ENCODE results near the gene SLX4IP. TPM values are rescaled to one million over a fixed set of nuclear protein-coding genes. Genes with fewer than 3 reads are reported as not detected.
"Not testable (repeated sequence)": the region's sequence is repeated elsewhere in the genome, so short reads cannot be mapped to it uniquely, and the experiment has no call there.

SLX4IP gene
- total RNA-seq, 4 donors from 2014 or later = 3.4 to 6.3 (median 3.9) TPM

DNA sequence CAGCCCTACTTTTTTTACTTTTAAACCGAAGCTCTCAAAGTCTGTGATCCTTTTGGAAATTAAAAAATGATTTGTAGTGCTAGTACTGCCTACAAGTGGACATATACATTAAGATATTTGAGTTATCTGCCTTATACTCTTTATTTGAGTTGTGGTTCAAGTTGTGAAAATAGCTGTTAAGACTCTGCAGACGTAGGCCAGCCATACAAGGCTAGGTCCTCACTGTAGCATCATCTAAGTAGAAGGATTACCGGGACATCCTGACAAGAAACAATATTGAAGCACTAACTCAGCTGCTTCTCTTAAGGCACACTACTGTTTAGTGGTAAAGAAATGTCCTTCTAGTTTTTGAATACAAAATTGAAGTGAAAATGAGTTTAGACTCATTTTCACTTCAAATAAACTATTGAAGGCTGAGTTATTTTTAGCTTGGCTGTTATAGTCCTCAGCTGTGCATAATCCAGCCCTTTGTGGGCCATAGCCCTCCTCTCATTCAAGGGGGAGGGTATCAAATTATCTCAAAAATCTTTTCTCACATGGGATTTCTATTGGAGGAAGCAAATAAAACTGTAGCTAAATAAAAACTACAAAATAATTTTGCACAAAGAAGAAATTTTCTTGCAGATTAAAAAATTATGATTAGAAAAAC, 170.6 kb downstream of the SLX4IP start:
- H3K36me3 ChIP-seq = no peaks in the 10 kb centered on the region
- no peak for TF ChIP-seq POLR2A (IDR thresholded peaks at IDR 0.05)
- TF ChIP-seq, protein P1, sequence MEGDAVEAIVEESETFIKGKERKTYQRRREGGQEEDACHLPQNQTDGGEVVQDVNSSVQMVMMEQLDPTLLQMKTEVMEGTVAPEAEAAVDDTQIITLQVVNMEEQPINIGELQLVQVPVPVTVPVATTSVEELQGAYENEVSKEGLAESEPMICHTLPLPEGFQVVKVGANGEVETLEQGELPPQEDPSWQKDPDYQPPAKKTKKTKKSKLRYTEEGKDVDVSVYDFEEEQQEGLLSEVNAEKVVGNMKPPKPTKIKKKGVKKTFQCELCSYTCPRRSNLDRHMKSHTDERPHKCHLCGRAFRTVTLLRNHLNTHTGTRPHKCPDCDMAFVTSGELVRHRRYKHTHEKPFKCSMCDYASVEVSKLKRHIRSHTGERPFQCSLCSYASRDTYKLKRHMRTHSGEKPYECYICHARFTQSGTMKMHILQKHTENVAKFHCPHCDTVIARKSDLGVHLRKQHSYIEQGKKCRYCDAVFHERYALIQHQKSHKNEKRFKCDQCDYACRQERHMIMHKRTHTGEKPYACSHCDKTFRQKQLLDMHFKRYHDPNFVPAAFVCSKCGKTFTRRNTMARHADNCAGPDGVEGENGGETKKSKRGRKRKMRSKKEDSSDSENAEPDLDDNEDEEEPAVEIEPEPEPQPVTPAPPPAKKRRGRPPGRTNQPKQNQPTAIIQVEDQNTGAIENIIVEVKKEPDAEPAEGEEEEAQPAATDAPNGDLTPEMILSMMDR (IDR thresholded peaks at IDR 0.05) = no peak
- H3K9me3 ChIP-seq = no peaks in the 10 kb centered on the region
- H3K4me3 ChIP-seq = no peak overlapping the region
- no peaks in the 10 kb centered on the region for H3K27me3 ChIP-seq
- peaks cover 4 to 41% (median 25%) of the 10 kb centered on the region in 3 donors for H3K4me1 ChIP-seq
- intact Hi-C loops (cut with DNase I) = no loop called here
- WGBS, 2 donors = 79 to 89% methylated on average over 3 of the region's 3 CpGs
- peak overlapping the region in 3 of 4 donors; percentile 56 to 74 (median 59) for H3K27ac ChIP-seq
- no peak for DNase-seq

DNA sequence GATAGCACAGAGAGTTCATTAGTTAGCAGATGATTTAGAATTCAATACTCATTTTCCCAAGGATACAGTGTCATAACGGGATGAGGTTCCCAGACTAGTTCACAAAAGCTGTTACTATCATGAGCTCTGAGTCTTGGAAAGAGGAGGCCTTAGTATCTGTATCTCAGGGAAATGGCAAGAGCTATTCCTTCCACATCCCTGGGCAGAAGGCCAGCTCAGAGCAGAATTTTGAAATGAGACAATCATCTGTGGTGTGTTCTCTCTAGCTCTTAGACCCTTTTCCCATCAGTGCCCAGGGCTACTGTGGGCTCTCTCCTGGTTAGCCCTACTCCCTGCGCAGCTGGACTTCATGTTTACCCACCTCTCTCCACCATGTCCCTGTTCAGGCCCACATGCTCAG, 174.2 kb downstream of the SLX4IP start:
- H3K4me1 ChIP-seq = peaks cover 3 to 49% (median 17%) of the 10 kb centered on the region in 3 donors
- 74 to 93% methylated on average over 2 of the region's 2 CpGs for WGBS, 2 donors
- no peak for DNase-seq
- no peaks in the 10 kb centered on the region for H3K9me3 ChIP-seq
- H3K27me3 ChIP-seq = no peaks in the 10 kb centered on the region
- TF ChIP-seq, protein P1 (IDR thresholded peaks at IDR 0.05) = no peak
- TF ChIP-seq POLR2A (IDR thresholded peaks at IDR 0.05) = no peak
- H3K36me3 ChIP-seq = no peaks in the 10 kb centered on the region
- intact Hi-C loops (cut with DNase I) = no loop called here
- no peak overlapping the region for H3K4me3 ChIP-seq
- peak overlapping the region; percentile 46 to 90 (median 66) for H3K27ac ChIP-seq

DNA sequence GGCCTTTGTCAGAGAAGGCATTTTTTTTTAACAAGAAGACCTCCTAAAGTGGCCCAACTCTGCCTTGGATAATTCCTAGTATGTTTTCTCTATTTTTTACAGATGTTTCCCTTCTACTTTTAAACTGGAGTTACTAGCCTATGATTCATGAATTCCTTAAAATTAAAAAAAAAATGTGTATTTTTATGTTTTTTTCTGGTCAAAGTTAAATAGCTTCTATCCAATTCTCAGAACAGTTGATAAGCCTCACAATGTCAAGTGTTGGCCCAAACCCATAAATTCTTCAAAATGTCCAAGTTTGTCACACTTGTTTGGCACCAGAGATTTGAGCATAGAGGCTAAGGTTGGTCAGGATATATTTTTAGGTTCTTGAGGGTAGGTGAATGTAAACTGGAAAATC, 174.7 kb downstream of the SLX4IP start:
- no peak for DNase-seq
- intact Hi-C loops (cut with DNase I) = no loop called here
- H3K4me1 ChIP-seq = peaks cover 0 to 45% (median 12%) of the 10 kb centered on the region in 3 donors
- H3K27ac ChIP-seq = peak overlapping the region; percentile 46 to 90 (median 66)
- no peaks in the 10 kb centered on the region for H3K36me3 ChIP-seq
- H3K27me3 ChIP-seq = no peaks in the 10 kb centered on the region
- H3K9me3 ChIP-seq = no peaks in the 10 kb centered on the region
- H3K4me3 ChIP-seq = no peak overlapping the region
- TF ChIP-seq, protein P1 (IDR thresholded peaks at IDR 0.05) = no peak
- TF ChIP-seq POLR2A (IDR thresholded peaks at IDR 0.05) = no peak

- Histone ChIP-seq H3K36me3 (no peaks in the 10 kb centered on the region), H3K27me3 (no peaks in the 10 kb centered on the region), H3K4me1 (peaks cover 0 to 40% (median 9%) of the 10 kb centered on the region in 3 donors), H3K4me3 (no peak overlapping the region), H3K27ac (peak overlapping the region; percentile 19 to 71 (median 47)), H3K9me3 (no peaks in the 10 kb centered on the region)
- 78 to 88% methylated on average over 5 of the region's 5 CpGs for WGBS, 2 donors
- TF ChIP-seq, protein P1 (IDR thresholded peaks at IDR 0.05) = no peak
- no peak for TF ChIP-seq POLR2A (IDR thresholded peaks at IDR 0.05)
- DNase-seq = no peak
- intact Hi-C loops (cut with DNase I) = no loop called here
These were observed 175.1 kb downstream of the SLX4IP start for GRCh38 chr20:10610251-10610650.

GRCh38 chr20:10611357-10611756, 176.3 kb downstream of the SLX4IP start:
- DNase-seq = no peak

DNA sequence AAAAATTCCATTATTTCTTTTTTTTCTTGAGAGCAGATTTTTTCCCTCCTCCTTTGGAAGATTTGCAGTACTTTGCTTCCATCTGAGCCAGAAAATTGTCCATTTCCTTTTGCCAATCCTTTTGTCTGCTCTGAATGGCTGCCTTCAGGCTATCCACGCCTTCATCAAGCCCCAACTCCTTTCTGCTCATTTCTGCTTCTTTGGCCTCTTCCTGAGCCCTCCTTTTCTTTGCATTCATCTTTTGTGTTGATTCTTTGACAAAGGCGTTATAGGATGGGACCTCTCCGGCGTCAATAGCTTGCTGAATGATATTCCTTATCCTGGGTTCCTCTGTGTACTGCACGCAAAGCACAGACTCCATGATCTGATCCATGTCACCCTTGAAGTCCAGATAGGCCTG, 178.3 kb downstream of the SLX4IP start:
- peaks cover 0 to 40% (median 11%) of the 10 kb centered on the region in 3 donors for H3K4me1 ChIP-seq
- DNase-seq; H3K9me3 ChIP-seq; H3K4me3 ChIP-seq; H3K27ac ChIP-seq; H3K36me3 ChIP-seq; intact Hi-C loops (cut with DNase I); H3K27me3 ChIP-seq: not testable (repeated sequence)
- WGBS, 2 donors = 54 to 68% methylated on average over 5 of the region's 5 CpGs

More at GRCh38 chr20:10611357-10611756, 176.3 kb downstream of the SLX4IP start:
- Histone ChIP-seq H3K27ac (peak overlapping the region in 3 of 4 donors; percentile 16 to 71 (median 38)), H3K4me1 (peaks cover 0 to 35% (median 9%) of the 10 kb centered on the region in 3 donors), H3K4me3 (no peak overlapping the region), H3K27me3 (no peaks in the 10 kb centered on the region), H3K36me3 (no peaks in the 10 kb centered on the region), H3K9me3 (no peaks in the 10 kb centered on the region)
- WGBS, 2 donors = 40 to 50% methylated on average over 1 of the region's 1 CpG
- intact Hi-C loops (cut with DNase I) = no loop called here
- TF ChIP-seq, protein P1 (IDR thresholded peaks at IDR 0.05) = peak in 5 of 6 experiments; percentile 15 to 73 (median 48)
- TF ChIP-seq POLR2A (IDR thresholded peaks at IDR 0.05) = no peak

All from esophagus squamous epithelium (tissue), 5 donors.